Endothelial cell (in vitro differentiated cells): Measurements from ENCODE around the gene POLN. TPM values are rescaled to one million over a fixed set of nuclear protein-coding genes. Genes with fewer than 3 reads are reported as not detected.
"Not testable (repeated sequence)": the region's sequence is repeated elsewhere in the genome, so short reads cannot be mapped to it uniquely, and the experiment has no call there.

Experiments used
- DNase-seq: peaks from one replicate; pipeline ENCODE4 v3.0.0; 2021; ENCODE audit warnings: low spot score
- H3K27ac Mint-ChIP-seq: one replicate; pipeline ENCODE4 v1.8.0; 2021; ENCODE audit warnings: mixed read lengths, inconsistent platforms; ENCODE audit not compliant: unreplicated experiment
- H3K27me3 Mint-ChIP-seq: one replicate; pipeline ENCODE4 v1.8.0; 2021; ENCODE audit warnings: mild to moderate bottlenecking, moderate library complexity, mixed read lengths, inconsistent platforms; ENCODE audit not compliant: unreplicated experiment
- H3K36me3 Mint-ChIP-seq: one replicate; pipeline ENCODE4 v1.8.0; 2021; ENCODE audit warnings: mild to moderate bottlenecking, low read depth, mixed read lengths, inconsistent platforms; ENCODE audit not compliant: unreplicated experiment
- H3K4me1 Mint-ChIP-seq: one replicate; pipeline ENCODE4 v1.8.0; 2021; ENCODE audit warnings: mild to moderate bottlenecking, mixed read lengths, inconsistent platforms; ENCODE audit not compliant: unreplicated experiment
- H3K4me3 Mint-ChIP-seq: one replicate; pipeline ENCODE4 v1.8.0; 2021; ENCODE audit warnings: mild to moderate bottlenecking, mixed read lengths, inconsistent platforms; ENCODE audit not compliant: unreplicated experiment
- H3K9me3 Mint-ChIP-seq: one replicate; pipeline ENCODE4 v1.8.0; 2021; ENCODE audit warnings: mixed read lengths, inconsistent platforms; ENCODE audit not compliant: unreplicated experiment
- CTCF ChIP-seq: fragments of 200-600 bp; sonication (generic); IDR thresholded peaks from one replicate; pipeline ENCODE4 v1.5.0; 2021; ENCODE audit warnings: antibody characterized with exemption; ENCODE audit not compliant: unreplicated experiment
- total RNA-seq: library from RNA; stranded (reverse); fragmentation: NEBNext Ultra II Directional; extraction: Animal tissue kit (Norgen Biotek cat#: 25700); gene quantifications from one replicate; pipeline ENCODE4 v1.2.1, GENCODE V29; 2021; ENCODE audit not compliant: unreplicated experiment

POLN gene
- total RNA-seq, 1 donor from 2014 or later: 2.5 TPM

GRCh38 chr4:2172161-2172560, 69.8 kb downstream of the POLN start:
- TF ChIP-seq CTCF: no peak
- peaks cover 3% of the 10 kb centered on the region for H3K27me3 Mint-ChIP-seq
- H3K9me3 Mint-ChIP-seq: no peaks in the 10 kb centered on the region
- no peak overlapping the region for H3K4me3 Mint-ChIP-seq
- peaks cover 16% of the 10 kb centered on the region for H3K36me3 Mint-ChIP-seq
- no peak for DNase-seq
- no peak overlapping the region for H3K27ac Mint-ChIP-seq
- H3K4me1 Mint-ChIP-seq: peaks cover 8% of the 10 kb centered on the region

GRCh38 chr4:2168469-2169319, 73.2 kb downstream of the POLN start:
- no peak overlapping the region for H3K27ac Mint-ChIP-seq
- peaks cover 19% of the 10 kb centered on the region for H3K36me3 Mint-ChIP-seq

GRCh38 chr4:2166253-2166652, 75.7 kb downstream of the POLN start:
- Mint-ChIP-seq H3K4me1 (no peaks in the 10 kb centered on the region), H3K27ac (no peak overlapping the region), H3K36me3 (peaks cover 25% of the 10 kb centered on the region), H3K4me3 (no peak overlapping the region), H3K9me3 (no peaks in the 10 kb centered on the region), H3K27me3 (peaks cover 3% of the 10 kb centered on the region)
- TF ChIP-seq CTCF: no peak
- no peak for DNase-seq

More at GRCh38 chr4:2168469-2169319, 73.2 kb downstream of the POLN start:
- H3K27me3 Mint-ChIP-seq: peaks cover 3% of the 10 kb centered on the region
- DNase-seq: no peak
- no peak for TF ChIP-seq CTCF
- peaks cover 8% of the 10 kb centered on the region for H3K4me1 Mint-ChIP-seq
- no peaks in the 10 kb centered on the region for H3K9me3 Mint-ChIP-seq
- H3K4me3 Mint-ChIP-seq: no peak overlapping the region

GRCh38 chr4:2165391-2165790, 76.5 kb downstream of the POLN start:
- Mint-ChIP-seq H3K4me1 (no peaks in the 10 kb centered on the region), H3K36me3 (peaks cover 25% of the 10 kb centered on the region), H3K27ac (no peak overlapping the region), H3K9me3 (no peaks in the 10 kb centered on the region), H3K4me3 (no peak overlapping the region), H3K27me3 (peaks cover 3% of the 10 kb centered on the region)
- DNase-seq: no peak
- no peak for TF ChIP-seq CTCF

- H3K36me3 Mint-ChIP-seq: peaks cover 15% of the 10 kb centered on the region
- no peak for DNase-seq
- no peak overlapping the region for H3K27ac Mint-ChIP-seq
- no peaks in the 10 kb centered on the region for H3K27me3 Mint-ChIP-seq
- no peak for TF ChIP-seq CTCF
- no peaks in the 10 kb centered on the region for H3K4me1 Mint-ChIP-seq
- no peaks in the 10 kb centered on the region for H3K9me3 Mint-ChIP-seq
- no peak overlapping the region for H3K4me3 Mint-ChIP-seq
Measured at GRCh38 chr4:2163311-2163821, 78.6 kb downstream of the POLN start.

- not testable (repeated sequence) for DNase-seq, H3K27me3 Mint-ChIP-seq, H3K4me3 Mint-ChIP-seq, H3K27ac Mint-ChIP-seq, H3K4me1 Mint-ChIP-seq, H3K9me3 Mint-ChIP-seq, H3K36me3 Mint-ChIP-seq
Measured at GRCh38 chr4:2161092-2161703, 80.7 kb downstream of the POLN start.
